HG03439 (cell line): Measurements from ENCODE around the gene XYLB.

Experiments
- ATAC-seq: cut with Tn5 transposase; IDR thresholded peaks from one replicate; pipeline ENCODE4 v1.9.1; 2021; ENCODE audit warnings: mild to moderate bottlenecking, moderate library complexity; ENCODE audit not compliant: unreplicated experiment

Gene XYLB

GRCh38 chr3:38453075-38453912 is 106.7 kb downstream of the XYLB start, which contains the start of gene ACVR2B:
Gene ACVR2B (plus strand): TSS chr3:38453890. CDS start chr3:38454323, 433 bp downstream.
- peak; percentile 42 for ATAC-seq

- ATAC-seq = peak; percentile 29
Observed at GRCh38 chr3:38453913-38454177, 107.3 kb downstream of the XYLB start.

GRCh38 chr3:38454178-38454883 is 107.7 kb downstream of the XYLB start:
- peak; percentile 31 for ATAC-seq

- ATAC-seq = no peak
Observed at GRCh38 chr3:38454884-38455638, 108.5 kb downstream of the XYLB start.

GRCh38 chr3:38455639-38456430 is 109.2 kb downstream of the XYLB start:
- ATAC-seq = no peak

GRCh38 chr3:38457111-38458003 is 110.8 kb downstream of the XYLB start:
- no peak for ATAC-seq

- no peak for ATAC-seq
Observed at GRCh38 chr3:38458796-38459498, 112.4 kb downstream of the XYLB start.

- ATAC-seq = no peak
Observed at GRCh38 chr3:38459499-38460048, 113.0 kb downstream of the XYLB start.

GRCh38 chr3:38460377-38461270 is 114.0 kb downstream of the XYLB start:
- ATAC-seq = no peak
